HG03432 (cell line): ENCODE measurements around the gene IPO4.

Source experiments
- ATAC-seq: cut with Tn5 transposase; IDR thresholded peaks from one replicate; pipeline ENCODE4 v1.9.1; 2021; ENCODE audit warnings: mild to moderate bottlenecking, moderate library complexity; ENCODE audit not compliant: unreplicated experiment

The IPO4 gene

DNA sequence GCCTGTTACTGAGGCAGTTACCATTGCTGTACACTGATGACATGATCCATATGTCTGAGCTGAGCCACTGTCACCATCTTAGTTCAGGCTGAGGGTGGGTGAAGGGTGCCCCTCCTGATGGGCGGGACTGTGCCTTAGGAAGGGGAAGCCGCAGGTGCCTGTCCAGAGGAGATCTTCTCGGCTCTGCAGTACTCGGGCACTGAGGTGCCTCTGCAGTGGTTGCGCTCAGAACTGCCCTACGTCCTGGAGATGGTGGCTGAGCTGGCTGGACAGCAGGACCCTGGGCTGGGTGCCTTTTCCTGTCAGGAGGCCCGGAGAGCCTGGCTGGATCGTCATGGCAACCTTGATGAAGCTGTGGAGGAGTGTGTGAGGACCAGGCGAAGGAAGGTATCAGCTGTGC, 37.6 kb downstream of the IPO4 start:
- no peak for ATAC-seq

DNA sequence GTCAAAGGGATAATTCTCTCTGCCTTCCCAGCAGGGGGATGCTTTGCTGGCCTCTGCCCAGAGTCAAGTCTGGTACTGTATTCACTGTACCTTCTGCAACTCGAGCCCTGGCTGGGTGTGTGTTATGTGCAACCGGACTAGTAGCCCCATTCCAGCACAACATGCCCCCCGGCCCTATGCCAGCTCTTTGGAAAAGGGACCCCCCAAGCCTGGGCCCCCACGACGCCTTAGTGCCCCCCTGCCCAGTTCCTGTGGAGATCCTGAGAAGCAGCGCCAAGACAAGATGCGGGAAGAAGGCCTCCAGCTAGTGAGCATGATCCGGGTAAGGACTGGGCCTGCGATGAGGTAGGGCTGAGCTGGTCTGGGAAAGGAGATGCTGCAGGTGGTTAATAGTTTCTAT, 38.0 kb downstream of the IPO4 start:
- ATAC-seq: no peak

DNA sequence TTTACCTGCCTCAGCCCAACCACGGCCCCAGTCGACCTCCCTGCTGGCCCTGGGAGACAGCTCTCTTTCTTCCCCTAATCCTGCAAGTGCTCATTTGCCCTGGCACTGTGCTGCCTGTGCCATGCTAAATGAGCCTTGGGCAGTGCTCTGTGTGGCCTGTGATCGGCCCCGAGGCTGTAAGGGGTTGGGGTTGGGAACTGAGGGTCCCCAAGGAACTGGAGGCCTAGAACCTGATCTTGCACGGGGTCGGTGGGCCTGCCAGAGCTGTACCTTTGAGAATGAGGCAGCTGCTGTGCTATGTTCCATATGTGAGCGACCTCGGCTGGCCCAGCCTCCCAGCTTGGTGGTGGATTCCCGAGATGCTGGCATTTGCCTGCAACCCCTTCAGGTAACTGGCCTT, 38.6 kb downstream of the IPO4 start:
- ATAC-seq: no peak

DNA sequence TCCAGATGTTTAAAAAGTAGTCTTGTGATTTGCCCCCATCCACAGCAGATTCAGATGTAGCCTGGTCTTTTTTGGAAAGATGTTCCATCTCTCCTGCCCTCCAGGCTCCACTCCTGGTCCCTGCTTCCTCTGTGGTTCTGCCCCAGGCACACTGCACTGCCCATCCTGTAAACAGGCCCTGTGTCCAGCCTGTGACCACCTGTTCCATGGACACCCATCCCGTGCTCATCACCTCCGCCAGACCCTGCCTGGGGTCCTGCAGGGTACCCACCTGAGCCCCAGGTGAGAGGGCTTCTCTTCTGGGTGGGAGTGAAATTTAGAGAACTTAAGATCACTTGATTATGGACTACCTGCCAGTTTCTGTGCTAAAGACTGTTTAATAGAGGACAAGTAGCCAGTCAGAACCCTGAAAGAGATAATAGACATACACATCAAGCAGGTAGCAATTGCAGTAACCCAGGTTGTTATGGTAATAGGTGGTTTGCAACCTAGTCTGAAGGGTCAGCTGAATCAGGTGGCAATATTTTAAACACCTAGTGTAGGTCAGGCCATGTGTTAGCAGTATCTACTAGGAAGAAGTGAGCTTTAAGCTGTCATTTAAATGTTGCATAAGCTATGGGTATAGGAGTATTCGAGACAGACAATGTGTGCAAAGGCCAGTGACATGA, 39.2 kb downstream of the IPO4 start:
- no peak for ATAC-seq

DNA sequence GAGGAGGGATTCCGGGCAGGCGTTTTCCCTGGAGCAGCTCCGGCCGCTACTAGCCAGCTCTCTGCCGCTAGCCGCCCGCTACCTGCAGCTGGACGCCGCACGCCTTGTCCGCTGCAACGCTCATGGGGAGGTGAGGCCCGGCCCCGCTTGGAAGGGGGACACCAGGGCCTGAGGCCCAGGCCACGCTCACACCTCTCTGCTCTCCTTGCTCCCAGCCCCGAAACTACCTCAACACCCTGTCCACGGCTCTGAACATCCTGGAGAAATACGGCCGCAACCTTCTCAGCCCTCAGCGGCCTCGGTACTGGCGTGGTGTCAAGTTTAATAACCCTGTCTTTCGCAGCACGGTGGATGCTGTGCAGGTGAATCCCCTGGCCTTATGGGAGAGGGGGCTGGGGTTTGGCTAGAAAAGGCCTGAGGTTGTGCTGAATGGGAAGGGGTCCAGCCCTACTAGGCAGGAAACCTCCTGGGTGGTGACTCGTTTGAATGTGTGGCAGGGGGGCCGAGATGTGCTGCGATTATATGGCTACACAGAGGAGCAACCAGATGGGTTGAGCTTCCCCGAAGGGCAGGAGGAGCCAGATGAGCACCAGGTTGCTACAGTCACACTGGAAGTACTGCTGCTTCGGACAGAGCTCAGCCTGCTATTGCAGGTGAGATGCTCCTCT, 40.7 kb downstream of the IPO4 start:
- no peak for ATAC-seq

DNA sequence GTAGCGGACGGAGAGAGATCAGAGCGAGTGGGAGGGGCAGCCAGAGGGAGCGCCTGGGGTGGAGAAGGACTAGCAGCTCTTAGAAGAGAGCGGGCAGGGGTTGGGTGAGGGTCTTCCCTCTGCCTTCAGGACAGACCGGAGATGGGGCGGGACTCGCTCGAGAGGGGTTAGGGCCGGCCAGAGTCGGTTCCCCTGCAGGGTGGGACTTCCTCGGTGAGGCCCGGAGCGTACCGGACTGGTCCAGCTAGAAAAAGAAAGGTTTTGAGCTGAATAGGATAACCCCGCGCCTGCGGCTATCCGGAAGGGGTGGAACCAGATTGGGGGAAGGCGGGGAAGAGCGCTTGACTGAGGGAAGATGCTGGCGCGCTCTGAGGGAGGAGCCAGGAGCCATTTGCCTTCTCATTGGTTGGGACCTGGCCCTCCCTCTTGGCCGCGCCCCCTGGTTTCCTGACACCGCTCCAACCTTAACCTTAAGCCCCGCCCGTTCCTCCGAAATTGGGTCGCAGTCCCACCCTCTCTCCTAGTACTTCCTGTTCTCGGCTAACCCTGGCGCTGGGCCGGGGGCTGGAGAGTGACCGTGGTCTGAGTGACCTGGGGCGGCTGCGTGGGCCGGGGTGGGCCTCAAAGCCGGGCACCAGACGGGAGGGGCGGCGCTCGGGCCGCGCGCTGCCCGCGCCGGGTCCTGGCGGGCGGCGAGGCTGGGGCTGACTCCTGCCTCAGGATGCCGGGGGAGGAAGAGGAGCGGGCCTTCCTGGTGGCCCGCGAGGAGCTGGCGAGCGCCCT, 41.4 kb downstream of the IPO4 start, which contains the start of gene RNF31:
Gene RNF31 (plus strand): TSS at position 521 of the 783 bp plus-strand sequence. CDS start 201 bp downstream, at position 722.
- peak; percentile 81 for ATAC-seq

DNA sequence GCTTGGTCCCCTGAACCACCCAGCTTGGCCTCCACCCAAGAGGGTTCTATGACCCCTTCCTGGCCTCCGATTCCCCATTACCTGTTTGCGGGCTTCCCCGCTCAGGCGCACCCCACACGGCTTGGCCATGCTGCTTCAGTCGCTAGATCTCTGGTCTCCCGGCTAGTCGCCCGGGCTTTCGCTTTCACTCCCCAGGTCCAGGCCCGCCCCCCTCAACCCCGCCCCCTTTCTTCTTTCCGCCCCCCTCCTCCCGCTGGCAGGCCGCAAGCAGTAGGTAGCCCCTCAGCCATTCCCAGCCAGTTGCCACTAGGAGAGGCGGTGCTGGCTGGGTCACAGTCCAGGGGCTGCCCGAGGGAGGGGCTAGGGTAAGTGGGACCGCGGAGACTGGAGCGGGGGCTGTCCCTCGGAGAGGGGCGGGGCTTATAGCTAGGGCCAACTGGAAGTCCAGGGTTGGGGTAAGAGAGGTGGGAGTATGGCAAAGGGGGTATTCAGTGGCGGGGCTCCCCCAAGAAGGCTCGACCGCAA, 42.1 kb downstream of the IPO4 start, which contains the start of gene PSME2:
Gene PSME2 (minus strand): TSS at position 158 of the 525 bp plus-strand sequence. CDS start 29 bp downstream, at position 129.
- peak; percentile 70 for ATAC-seq

DNA sequence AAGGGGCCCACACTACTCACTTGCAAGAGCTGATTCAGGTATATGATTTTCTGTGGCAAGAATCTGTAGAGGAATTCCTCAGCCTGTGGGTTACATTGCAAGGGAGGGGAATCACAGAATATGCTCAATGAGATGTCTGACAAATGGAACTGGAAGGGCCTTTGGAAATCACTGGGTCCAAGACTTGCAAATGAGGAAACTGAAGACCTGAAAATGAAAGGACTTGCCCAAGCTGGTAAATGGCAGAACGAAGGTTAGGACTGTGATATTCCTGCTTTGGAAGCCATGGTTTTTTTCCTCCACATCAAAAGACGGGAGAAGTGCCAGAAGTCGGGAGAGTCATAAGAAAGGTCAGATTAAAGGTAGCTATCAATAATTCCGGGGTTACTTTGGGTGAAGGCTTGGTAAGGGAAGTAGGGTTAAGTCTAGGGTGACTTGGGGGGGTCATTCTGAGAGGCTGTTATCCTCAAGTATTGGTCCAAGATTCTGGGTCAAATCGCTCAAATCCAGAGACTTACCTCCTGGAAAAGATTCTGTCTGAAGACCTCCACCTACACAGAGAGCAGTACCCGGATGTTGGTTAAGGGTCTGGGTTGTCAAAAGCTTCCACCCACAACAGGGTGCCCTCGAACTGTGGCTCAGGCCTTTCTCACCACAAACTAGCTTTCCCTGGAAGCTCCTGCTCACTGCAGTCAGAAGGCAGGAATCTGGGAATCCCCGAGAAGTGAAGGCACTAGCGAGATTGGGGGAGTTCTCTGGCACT, 42.7 kb downstream of the IPO4 start:
- no peak for ATAC-seq

DNA sequence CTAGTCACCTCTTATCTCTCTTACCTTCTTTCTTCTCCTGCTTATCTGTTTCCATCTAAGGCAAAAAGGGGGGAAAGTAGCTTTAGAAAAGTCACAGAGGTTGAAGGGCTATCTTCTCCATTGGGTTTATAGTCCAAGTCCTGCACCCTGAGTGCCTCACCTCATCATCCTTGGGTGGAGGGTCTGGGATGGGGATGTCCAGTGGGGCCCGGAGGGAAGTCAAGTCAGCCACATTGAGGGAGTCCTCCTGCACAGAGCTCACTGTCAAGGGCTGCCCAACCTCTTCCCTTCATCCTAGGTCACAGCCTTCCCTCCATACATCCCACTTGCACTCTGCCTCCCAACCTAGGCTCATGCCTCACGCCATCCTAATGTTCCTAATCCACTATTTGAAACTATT, 43.4 kb downstream of the IPO4 start:
- no peak for ATAC-seq

DNA sequence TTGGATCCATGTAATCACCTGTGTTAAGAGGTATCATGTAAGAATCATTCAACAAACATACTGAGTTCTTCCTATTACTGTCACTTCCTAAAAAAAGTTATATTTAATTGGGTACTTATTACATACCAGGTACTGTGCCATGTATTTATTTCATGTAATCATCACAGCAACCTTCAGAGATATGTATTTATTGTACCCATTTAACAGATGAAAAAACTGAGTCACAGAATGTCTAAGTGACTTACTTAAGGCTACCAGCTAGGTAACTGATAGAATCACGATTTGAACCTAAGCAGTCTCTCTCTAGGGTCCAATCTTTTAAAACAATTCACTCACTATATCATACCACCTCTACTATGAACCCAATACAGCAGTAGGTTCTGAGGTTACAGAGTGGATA, 44.2 kb downstream of the IPO4 start:
- ATAC-seq: no peak

DNA sequence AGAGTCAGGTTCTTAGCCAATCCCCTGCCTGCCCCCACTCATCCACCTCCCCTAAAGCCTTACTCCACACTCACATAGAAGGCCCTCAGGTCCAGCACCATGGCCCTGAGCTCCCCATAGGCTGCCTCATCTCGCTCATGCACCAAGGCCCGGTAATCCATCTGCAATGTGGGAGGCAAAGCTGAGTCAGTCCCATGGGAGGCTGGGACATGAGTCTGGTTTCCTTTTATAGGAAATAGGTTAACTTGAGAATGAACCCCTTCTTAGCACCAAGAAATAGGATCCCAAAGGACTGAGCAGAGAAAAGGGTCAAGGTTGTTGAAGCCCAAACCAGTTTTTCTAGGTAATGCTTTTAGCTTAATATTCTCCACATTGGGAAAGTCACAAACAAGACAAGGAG, 45.1 kb downstream of the IPO4 start:
- ATAC-seq: no peak

DNA sequence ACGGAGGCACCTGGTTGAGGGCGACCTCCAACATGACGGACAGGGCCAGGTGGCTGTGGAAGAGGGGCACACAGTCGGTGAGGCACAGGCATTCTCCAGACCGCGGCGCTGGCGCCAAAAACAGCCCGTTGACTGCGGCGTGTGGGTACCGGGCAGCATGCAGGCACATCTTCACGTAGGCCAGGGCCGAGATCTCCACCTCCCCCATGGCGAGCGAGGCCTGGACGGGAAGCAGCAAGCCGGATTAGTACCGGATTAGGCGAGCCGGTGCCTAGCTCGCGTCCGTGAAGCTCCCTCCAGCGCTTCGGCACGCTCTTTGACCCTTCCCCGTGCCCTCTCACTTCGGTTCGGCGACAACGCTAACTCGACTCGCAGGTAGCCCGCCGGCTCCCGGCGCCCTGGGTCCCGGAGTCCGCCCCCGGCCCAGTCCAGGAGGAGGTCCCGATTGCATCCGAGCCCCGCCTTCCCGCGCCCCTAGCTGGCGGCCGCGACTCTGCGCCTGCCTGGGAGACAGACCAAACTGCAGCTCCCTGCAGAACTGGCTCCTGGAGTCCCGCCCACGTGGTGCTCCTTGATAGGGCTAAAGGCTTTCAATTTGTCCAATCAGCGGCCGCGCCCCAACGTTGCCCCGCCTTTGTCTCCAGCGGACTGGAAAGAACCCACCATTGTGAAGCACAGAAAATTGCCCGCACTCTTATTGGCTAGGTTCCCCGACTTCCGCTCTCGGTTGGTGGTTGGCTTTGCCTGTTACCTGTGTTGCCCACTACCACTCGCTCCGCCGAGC, 47.3 kb downstream of the IPO4 start, which contains the start of gene EMC9:
Gene EMC9 (minus strand): TSS at position 495 of the 784 bp plus-strand sequence. CDS start 287 bp downstream, at position 208.
- ATAC-seq: peak; percentile 88

DNA sequence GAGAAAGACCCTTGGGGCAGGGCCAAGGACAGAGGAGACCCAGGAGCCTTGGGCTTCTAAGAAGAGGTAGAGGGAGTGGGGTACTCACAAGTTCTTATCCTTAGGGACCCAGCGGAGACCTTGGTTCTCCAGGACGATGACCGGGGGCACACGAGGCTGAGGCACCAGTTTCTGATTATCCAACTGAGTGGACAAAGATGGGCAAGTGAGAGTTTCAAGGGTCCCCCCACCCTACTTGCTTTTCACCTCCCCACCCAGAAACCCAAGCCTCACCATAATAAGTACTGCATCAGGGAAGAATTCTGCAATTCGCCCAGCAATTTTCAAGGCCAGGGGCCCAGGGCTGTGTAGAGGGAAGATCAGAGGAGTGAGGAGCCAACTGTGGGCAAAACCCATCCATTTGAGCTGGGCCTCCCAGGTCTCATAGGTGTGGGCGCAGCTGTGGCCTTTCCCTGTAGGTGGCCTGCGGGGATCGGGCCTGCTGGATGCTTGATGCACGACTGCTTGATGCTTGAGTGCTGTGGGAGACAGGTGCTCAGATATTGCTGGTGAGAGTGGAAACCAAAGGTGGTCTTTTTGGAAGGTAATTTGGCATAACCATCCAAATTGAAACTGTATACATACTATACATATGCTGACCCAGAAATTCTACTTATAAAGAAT, 49.2 kb downstream of the IPO4 start:
- ATAC-seq: no peak

DNA sequence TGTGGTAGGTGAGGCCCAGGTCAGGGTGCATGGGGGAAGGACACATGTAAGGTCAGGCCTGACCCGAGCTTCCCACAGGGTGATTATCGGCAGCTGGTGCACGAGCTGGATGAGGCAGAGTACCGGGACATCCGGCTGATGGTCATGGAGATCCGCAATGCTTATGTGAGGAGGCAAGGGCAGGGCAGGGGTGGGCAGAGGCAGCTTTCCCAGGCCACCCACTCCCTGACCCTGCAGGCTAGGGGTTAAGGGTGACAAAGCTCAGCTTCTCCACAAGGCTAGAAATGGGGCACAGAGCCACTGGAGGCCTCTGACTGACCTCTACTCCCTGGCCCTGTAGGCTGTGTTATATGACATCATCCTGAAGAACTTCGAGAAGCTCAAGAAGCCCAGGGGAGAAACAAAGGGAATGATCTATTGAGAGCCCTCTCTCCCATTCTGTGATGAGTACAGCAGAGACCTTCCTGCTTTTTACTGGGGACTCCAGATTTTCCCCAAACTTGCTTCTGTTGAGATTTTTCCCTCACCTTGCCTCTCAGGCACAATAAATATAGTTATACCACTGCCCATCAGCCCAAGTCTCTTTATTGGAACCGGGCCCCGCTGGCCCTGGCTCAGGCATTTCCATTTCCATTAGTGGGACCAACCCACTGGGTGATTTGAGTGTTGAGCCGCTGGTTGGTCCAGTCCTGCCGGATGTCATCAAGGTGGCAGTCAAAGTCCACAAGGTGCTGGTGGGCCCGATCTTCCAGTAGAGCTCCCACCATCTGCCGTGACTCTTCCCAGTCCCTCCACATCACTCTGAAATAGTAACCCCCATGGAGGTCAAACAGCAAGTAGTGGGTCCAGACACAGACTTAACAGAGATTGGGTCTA, 50.0 kb downstream of the IPO4 start:
- ATAC-seq: no peak

DNA sequence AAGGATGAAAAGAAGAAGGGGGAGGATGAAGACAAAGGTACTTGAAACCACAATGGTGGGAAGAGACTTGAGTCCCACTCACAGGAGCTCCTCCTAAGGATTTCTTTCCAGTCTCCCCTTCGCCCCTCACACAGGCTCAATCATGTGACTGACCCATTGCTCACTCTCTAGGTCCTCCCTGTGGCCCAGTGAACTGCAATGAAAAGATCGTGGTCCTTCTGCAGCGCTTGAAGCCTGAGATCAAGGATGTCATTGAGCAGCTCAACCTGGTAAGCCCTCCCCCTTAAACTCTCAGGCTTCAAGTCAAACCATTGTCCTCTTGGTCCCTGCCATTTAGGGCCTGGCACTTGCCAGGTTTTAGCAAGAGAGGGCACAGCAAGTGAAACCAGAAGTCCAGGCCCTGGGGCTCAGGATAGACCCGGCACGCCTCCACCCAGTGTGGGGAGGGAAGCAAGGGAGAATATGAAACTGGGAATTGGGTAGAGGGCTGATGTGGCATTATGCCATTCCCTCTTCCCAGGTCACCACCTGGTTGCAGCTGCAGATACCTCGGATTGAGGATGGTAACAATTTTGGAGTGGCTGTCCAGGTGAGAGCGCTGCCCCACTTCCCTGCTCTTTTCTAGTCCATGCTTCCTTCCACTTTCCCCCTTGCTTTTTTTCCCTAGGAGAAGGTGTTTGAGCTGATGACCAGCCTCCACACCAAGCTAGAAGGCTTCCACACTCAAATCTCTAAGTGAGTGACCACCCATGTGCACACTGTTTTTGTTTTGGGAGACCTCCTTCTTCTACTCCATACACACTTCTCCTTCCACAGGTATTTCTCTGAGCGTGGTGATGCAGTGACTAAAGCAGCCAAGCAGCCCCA, 50.9 kb downstream of the IPO4 start:
- no peak for ATAC-seq

DNA sequence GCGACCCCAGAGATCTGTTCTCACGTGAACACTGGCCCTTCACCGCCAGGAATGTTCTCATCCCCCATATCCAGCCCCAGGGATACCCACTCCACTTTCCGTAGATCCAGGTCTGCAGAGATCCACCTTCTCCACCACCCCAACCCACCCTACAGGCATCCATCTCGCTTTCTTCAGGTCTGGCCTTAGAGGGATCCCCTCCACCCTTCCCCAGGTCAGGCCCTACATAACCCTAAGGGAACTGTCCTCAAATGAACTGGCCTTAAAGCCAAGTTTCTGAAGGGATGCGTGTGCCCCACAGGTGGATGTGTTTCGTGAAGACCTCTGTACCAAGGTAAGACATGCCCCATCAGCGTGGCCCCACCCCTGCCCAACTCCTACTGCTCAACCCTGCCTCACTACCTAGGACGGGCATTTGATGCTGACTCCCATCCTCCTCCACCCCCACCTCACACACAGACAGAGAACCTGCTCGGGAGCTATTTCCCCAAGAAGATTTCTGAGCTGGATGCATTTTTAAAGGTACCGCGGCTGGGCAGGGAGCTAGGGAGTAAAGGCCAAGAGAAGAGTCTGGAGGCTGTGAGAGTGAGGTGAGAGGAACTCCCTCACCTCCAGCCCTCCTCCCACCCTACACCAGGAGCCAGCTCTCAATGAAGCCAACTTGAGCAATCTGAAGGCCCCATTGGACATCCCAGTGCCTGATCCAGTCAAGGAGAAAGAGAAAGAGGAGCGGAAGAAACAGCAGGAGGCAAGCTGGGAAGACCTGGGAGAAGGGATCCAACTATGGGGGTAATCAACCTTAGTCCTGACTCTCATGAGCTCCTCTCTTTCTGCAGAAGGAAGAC, 51.7 kb downstream of the IPO4 start:
- ATAC-seq: no peak
